ENCODE measurements around the gene UGT3A2.

DNA sequence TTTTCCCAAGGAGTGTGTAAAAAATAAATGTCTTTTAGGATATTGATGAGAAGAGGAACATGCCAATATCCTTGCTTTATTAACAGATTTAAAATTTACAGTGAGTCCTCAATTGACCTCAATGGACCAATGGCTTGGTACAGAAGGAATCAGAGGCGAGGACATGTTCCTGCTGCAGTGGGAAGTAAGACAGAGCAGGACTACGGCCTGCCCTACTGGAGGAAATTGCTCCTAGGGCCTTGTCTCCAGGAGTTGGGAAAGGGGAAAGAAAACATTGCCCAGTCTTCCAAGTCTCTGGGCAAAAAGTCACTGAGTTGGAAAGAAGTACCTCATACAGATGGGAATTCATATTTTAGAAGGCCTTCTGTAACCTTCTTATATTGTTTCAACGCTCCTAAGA, 33.1 kb upstream of the UGT3A2 start:
- TF ChIP-seq ZBTB26 (tag by site-specific recombination; optimal IDR thresholded peaks at IDR 0.05), result no peak
- no peak for TF ChIP-seq CTCF (tag by site-specific recombination; IDR thresholded peaks at IDR 0.05)
- TF ChIP-seq ZNF114 (tag by site-specific recombination; IDR thresholded peaks at IDR 0.05), result no peak

Measured in HEK293 (cell line).